ENCODE measurements around the gene SUPT3H. TPM values are rescaled to one million over a fixed set of nuclear protein-coding genes. Genes with fewer than 3 reads are reported as not detected.

The SUPT3H gene
- polyA plus RNA-seq, 3 donors = 21.6 to 23.8 (median 23.5) TPM

GRCh38 chr6:45132059-45132458 is 245.7 kb downstream of the SUPT3H start:
- DNase-seq (ENCODE audit: low read depth in 3 of 3, low spot score in 2 of 3) = peak in 1 of 3 donors; percentile 13

GRCh38 chr6:45129051-45129450 is 248.7 kb downstream of the SUPT3H start:
- no peak for DNase-seq (ENCODE audit: low read depth in 3 of 3, low spot score in 2 of 3)

DNA sequence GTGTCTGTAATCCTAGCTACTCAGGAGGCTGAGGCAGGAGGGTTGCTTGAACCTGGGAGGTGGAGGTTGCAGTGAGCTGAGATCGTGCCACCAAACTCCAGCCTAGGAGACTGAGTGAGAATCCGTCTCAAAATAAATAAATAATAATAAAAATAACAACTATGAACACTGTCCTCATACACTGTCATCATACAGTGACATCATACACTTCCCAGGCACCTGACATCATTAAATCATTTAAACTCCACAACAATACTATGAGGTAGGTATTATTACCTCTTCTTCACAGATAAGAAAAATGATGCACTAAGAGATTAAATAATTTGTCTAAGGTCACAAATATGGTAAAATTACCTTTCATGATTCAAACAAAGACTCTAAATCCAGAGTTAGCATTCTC is 250.5 kb downstream of the SUPT3H start:
- DNase-seq (ENCODE audit: low read depth in 3 of 3, low spot score in 2 of 3) = no peak

DNA sequence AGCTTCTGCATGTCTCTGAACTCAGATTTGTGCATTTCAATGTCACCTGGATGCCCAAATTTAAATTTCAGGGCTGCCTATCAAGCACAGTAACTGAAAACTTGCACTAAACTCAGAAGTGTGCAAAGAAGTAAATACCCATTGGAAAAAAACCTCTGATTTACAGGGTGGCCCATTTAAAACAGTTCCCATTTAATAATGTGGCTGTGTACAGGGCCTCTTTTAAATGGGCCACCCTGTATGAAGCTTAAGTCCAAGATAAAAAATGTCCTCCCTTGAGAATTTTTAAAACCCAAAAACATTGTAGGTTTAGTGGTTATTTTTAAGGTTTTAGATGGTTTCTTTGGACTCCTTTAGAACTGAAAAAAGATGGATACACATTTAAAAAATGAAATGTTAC is 251.7 kb downstream of the SUPT3H start:
- no peak for DNase-seq (ENCODE audit: low read depth in 3 of 3, low spot score in 2 of 3)

GRCh38 chr6:45123023-45123422 is 254.7 kb downstream of the SUPT3H start:
- no peak for DNase-seq (ENCODE audit: low read depth in 3 of 3, low spot score in 2 of 3)

DNA sequence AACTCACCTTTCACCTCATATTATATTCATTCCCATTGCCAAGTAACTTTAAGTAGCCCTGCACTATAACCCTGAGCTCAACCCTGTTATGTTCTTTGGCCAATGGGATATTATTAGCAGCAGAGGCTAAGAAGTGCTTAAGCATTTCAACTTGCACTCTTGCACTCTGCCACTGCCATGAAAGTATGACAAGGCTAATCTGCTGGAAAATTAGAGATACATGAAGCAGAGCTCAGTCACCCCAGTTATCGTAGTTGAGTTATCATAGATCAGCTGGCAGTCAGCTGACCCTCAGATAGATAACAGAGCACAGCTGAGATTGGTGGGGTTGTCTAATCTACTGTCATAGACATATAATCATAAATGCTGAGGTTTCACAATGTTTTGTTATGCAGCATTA is 259.0 kb downstream of the SUPT3H start:
- DNase-seq (ENCODE audit: low read depth in 3 of 3, low spot score in 2 of 3) = no peak

DNA sequence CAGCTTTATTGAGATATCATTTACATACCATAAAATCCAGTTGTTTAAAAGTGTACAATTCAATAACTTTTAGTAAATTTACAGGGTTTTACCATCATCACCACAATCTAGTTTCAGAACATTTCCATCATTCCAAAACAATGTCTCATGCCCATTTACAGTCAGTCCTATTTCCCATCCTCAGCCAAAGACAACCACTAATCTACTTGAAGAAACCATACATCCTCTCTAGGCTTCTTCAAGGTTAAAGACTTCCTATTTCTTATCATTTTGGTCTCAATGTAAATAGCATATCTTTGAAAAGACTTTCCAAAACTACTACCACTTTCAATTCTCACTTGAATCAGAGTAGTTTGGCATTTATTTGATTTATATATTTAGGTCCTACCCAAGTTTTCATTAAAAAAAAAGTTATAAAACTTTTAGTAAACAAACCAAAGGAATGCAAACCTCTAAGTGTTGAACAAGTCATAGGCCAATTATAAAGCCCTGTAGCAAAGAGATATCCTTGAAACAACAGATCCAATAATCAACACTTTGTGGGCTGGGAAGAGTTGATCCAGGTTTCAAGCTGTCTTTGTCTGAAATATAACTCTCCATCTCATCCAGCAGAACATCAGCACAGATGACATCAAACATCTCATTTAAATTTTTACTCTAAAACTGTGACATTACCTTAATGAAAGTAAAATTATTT is 260.9 kb downstream of the SUPT3H start:
- no peak for DNase-seq (ENCODE audit: low read depth in 3 of 3, low spot score in 2 of 3)

DNA sequence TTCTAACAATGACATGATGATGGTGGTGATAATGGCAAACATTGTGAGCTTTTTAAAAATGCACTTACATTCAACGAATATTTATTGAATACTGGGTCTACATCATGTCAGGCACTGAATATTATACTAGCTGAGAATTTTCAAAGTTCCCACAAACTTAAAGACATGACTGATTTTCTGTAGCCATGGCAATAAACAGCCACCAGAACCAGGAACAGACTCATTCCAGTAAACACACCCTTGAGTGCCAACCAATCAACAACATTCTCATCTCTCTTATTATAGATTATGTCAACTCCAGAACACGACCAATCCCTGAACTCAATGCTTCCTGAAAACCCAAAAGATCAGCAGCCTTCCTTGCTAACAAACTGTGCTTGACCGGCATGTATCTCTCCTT is 262.0 kb downstream of the SUPT3H start:
- no peak for DNase-seq (ENCODE audit: low read depth in 3 of 3, low spot score in 2 of 3)

DNA sequence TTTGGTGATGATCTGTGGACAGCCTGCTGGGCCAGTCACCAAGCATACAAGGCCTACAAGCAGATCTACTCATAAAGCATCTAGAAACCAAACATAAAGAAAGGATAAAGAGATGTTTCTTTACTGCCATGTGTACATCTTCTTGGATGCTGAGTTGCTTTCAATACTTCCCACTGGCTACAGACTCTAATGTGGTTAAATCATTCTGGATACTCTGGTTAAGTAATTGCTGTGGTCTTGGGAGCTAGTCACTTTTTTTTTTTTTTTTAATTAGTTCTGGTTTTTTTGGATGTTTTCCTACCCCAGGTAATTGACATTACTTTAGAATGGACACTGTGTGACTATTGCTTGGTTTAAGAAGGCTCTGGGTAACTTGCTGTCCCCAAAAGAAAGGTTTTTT is 265.0 kb downstream of the SUPT3H start:
- DNase-seq (ENCODE audit: low read depth in 3 of 3, low spot score in 2 of 3) = no peak

- no peak for DNase-seq (ENCODE audit: low read depth in 3 of 3, low spot score in 2 of 3)
Measured at GRCh38 chr6:45109551-45109950, 268.2 kb downstream of the SUPT3H start.

DNA sequence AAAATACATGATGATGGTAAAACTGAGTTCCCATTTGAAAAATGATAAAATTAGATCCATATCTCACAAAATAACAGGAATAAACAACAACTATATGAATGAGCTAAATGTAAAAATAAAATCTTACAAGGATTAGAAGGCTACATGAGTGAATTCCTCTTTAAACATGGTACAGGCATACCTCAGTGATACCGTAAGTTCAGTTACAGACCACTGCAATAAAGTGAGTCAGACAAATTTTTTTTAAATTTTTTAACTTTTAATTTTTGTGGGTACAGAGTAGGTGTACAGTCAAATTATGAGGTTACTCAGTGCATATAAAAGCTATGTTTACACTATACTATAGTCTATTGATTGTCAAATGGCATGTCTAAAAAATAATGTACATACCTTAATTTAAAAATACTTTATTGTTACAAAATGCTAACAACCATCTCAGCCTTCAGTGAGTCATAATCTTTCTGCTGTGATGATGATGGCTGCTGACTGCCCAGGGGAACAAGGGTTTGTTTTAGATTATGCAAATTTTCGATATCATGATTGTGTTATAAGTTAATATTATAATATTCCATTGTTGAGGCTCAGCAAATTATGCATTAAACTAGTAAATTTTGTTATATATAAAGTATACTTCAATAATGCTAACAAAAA is 272.4 kb downstream of the SUPT3H start:
- no peak for DNase-seq (ENCODE audit: low read depth in 3 of 3, low spot score in 2 of 3)

GRCh38 chr6:45104429-45104828 is 273.3 kb downstream of the SUPT3H start:
- DNase-seq (ENCODE audit: low read depth in 3 of 3, low spot score in 2 of 3) = no peak

- DNase-seq (ENCODE audit: low read depth in 3 of 3, low spot score in 2 of 3) = no peak
Measured at GRCh38 chr6:45098256-45098655, 279.5 kb downstream of the SUPT3H start.

DNA sequence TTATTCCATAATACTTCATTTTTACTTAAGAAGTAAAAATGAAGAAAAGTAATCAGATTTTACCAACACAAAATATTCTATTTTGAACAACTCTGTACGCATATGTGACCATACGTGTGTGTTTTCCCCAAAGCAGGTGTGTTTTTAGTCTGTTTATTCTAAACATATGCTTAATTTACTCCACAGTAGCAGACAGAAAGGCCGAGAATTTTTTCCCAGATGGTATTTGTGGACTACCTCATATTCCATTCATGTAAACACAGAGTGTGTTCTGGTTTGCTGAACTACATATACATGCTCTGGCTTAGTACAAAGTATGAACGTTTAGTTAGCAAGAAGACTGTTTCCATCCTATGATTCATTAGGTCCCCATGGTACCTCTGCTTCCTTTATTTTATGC is 282.9 kb downstream of the SUPT3H start:
- DNase-seq (ENCODE audit: low read depth in 3 of 3, low spot score in 2 of 3) = no peak

DNA sequence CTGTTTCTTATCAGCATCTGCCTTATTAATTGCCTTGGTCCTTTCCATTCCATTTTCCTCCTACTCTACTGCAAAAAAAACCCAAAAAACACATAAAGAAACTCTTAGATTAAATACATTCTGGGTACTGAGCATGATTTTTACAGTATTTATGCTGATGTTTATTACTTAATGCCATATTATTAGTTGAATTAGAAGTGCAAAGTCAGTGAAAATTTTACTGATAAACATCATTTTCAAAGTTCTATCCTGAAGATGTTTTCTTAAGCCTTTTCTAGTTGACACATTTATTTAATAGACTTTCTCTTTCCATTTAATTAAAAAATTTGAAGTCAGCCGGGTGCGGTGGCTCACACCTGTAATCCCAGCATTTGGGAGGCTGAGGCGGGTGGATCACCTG is 285.6 kb downstream of the SUPT3H start:
- no peak for DNase-seq (ENCODE audit: low read depth in 3 of 3, low spot score in 2 of 3)

GRCh38 chr6:45086360-45087084 is 291.2 kb downstream of the SUPT3H start:
- DNase-seq (ENCODE audit: low read depth in 3 of 3, low spot score in 2 of 3) = no peak

- no peak for DNase-seq (ENCODE audit: low read depth in 3 of 3, low spot score in 2 of 3)
Measured at GRCh38 chr6:45084257-45084656, 293.5 kb downstream of the SUPT3H start.

DNA sequence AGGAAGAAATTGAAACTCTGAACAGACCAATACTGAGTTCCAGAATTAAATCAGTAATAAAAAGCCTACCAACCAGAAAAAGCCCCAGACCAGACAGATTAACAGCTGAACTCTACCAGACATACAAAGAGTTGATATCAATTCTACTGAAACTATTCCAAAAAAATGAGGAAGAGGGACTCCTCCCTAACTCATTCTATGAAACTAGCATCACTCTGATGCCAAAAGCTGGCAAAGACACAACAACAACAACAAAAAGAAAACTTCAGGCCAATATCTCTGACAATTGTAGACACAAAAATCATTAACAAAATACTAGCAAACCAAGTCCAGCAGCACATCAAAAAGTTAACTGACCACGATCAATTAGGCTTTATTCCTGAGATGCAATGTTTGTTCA is 295.6 kb downstream of the SUPT3H start:
- DNase-seq (ENCODE audit: low read depth in 3 of 3, low spot score in 2 of 3) = no peak

DNA sequence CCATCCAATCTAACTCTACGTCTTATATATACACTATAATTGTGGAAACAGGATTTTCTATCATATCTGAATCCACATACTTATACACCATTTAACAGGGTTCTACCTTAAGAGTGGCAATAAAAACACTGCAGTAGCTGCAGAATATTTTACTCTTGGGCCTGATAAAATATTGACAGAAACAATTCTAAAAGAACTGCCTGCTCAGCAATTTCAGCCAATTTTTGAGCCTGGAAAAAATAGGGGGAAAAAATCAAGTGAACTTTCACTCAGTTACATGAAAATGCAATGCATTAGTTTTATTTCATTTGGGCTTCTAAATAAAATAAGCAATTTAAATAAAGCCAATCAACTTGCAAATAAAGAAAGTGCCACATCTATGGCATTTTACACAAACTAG is 296.1 kb downstream of the SUPT3H start:
- DNase-seq (ENCODE audit: low read depth in 3 of 3, low spot score in 2 of 3) = no peak

- DNase-seq (ENCODE audit: low read depth in 3 of 3, low spot score in 2 of 3) = no peak
Measured at GRCh38 chr6:45078432-45078831, 299.3 kb downstream of the SUPT3H start.

DNA sequence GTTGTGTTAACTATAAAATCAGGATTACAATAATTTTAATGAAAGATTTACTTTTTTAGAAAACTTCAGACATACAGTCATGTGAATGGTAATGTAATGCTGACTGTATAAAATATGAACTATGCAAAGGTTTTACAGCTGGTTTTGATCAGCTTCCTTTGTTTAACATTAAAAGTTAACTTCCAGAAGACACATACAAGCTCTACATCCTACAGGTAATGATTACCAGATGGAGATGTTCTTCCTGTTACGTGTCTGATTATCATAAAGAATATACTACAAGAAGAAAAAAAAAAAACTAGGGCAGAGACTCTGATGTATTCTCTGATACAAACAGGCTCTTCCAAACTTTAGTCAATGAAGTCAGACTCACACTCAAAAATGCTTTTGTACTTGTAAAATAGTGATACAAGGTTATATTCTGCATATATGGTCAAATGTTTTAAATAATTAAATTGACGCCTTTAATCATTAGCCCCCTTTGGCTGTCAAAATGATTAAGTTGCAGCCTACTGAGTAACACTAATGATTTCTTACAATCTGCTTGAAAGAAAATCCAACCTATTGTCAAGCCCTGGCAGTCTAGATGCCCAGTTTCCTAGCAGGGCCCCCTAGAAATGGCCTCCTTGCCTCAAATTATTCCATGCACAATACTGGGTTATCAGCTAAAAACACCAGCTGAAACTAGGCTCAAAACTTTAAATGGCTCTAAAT is 301.4 kb downstream of the SUPT3H start:
- no peak for DNase-seq (ENCODE audit: low read depth in 3 of 3, low spot score in 2 of 3)

All from right renal cortex interstitium (tissue), 3 donors.